NOMO-1 treated with DMSO at 0.1 percent for 48 hours (cell line): ENCODE measurements around the gene PTCSC3.

Source experiments
- DNase-seq: peaks from one replicate; lab custom pipeline; 2025; ENCODE audit not compliant: unreplicated experiment; lab: John Stamatoyannopoulos, UW

Gene PTCSC3

DNA sequence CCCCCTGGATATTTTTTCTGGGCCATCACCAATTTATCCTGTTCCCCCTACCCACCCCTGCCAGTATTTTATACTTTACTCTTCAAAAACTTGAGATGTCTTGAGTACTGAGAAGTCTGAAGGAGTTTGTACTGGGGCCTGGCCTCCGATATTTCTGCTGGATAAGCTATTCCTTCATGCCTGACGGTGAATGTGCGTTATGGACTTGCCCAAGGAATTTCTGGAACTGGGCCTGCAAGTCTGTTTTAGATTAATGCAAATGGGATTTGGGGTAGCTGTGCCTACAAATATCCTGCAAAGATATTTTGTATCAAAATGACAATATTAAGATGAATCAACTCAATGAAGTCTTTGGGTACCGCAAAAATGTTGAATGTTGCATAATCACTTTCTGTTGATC is at the start of gene PTCSC3:
Gene PTCSC3, minus strand, starts transcription at position 199 of the 400 bp plus-strand sequence.
- DNase-seq: no peak

DNA sequence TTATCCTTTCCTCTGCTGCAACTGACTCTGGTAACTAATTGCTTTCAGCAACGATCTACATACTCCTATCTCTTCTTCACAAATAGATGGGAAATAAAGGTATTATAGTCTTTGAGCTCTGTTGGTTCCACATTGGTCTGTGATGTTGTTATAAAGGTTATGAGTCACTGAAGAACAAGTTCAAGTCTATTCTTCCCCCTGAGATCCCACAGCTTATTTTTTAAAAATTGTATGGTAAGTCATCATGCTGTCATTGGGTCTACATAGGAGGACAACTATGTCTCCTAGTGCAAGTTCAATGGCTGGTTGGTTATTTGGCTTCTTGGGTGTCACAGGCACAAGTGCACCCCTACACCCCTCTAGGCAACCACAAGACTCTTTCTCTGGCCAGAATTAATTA is 49.6 kb upstream of the PTCSC3 start:
- no peak for DNase-seq

GRCh38 chr14:36224176-36224575 is 47.7 kb upstream of the PTCSC3 start:
- DNase-seq: no peak

GRCh38 chr14:36223558-36223957 is 47.0 kb upstream of the PTCSC3 start:
- no peak for DNase-seq

GRCh38 chr14:36222952-36223468 is 46.5 kb upstream of the PTCSC3 start:
- no peak for DNase-seq

- DNase-seq: no peak
Observed at GRCh38 chr14:36222337-36222736, 45.8 kb upstream of the PTCSC3 start.

- DNase-seq: no peak
Observed at GRCh38 chr14:36221112-36221511, 44.6 kb upstream of the PTCSC3 start.

GRCh38 chr14:36217732-36218131 is 41.2 kb upstream of the PTCSC3 start:
- no peak for DNase-seq

DNA sequence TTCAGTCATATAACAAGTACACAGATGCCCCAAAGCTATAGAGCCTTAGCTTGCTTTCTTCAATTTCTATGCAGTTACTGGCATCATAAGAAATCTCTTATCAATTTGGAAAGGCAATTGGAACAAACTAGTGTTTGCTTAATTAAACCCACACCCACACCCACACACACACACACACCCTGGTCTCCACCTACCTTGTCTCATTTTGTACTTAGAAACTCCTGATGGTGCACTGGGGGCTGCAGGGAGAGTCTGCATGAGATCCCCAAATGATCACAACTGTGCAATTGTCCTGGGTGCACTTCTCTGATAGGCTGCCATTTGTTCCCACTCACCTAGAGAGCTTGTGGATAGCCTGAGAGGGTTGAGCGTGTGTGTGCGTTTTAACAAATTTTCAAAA is 40.5 kb upstream of the PTCSC3 start:
- no peak for DNase-seq

DNA sequence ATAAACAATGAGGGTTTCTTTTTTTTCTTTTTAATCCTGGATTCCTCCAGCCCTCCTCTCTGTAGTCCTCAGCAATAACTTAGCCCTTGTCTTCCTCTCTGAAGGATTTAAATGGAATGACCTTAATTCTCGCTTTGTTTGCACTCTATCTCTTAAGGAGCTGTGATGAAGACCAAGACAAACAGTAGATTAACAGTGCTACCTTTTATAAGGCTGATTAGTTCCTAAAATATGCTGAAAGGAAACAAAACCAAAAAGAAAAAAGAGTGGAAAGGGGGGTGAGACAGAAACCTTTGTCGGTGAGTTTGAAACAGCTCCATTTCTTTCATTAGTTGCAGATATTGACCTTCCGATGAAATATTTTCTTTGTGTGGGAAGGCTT is 38.7 kb upstream of the PTCSC3 start:
- no peak for DNase-seq

DNA sequence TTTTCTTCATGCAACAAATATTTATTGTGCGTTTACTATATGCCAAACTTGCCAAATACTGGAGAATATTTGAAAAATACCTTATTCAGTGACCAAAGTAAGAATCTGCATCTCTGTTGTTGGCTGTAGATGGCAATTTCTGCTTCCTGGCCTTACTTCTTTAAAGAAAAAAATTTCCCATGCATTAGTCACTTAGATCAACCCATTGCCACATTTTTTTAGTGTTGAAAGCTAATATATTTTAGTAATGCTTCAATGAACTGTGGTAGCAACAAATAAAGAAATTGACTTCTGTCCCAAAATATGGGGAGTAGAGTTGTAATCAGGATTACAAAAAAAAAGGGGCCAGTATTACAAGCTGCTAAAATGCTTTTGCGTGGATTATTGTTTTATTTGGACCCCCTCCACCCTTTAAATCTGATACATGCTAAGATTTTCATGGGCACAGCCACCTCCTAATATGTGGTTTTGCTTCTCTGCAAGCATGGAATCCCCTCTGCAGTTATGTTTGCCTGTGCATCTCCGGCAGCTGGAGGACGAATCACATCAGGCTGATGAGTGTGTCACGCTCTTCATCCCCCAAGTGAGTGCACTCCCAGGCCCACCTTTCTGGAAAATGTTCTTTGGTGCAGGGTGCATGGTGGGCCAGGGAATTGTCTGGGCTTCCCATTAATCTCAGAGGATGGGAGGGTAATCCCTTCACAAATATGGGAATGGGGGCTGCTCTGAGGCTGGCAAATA is 38.1 kb upstream of the PTCSC3 start:
- DNase-seq: no peak

- DNase-seq: no peak
Observed at GRCh38 chr14:36212987-36213386, 36.5 kb upstream of the PTCSC3 start.

DNA sequence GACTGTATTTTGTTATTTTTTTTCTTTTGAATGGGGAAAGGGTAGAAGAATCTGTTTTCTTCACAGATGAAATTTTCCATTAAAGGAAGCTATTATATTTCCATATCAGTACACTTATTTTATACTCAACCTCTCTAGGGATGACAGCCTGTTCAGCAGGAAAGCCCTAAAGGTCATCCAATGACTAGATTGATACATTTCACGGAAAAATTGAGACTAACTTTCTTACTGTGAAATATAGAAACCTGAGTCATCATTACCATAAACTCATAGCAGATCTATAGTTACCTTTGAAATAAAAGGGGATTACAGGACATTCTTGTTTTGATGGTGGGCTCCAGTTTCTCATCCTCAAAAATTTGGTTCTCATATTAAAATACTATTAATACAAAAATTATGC is 36.1 kb upstream of the PTCSC3 start:
- DNase-seq: no peak

DNA sequence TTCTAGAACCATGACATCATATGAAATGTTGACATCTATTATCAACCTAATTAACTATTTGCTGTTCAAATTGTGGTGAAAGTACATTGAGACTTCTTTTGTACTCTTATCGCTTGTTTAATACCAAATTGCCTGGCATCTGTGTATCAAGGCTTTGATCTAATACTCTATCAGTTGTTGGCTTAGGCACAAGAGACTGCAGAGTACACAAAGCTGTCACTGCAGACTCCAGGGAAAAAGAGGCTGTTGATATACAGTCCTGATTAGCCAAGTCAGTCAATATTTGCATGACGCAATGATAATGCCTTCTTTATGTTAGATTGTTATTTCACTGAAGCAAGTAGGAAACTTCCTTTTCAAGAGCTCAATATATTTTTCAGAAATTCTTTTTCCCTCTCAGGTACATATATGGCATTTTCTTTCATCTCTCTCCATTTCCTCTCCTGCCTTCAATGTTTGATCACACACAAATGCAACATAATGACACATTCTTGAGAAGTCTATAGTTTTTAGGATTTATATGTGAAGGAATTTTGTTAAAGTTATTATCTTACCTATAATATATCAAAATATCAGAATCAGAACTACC is 32.3 kb upstream of the PTCSC3 start:
- no peak for DNase-seq

GRCh38 chr14:36207500-36207899 is 31.0 kb upstream of the PTCSC3 start:
- no peak for DNase-seq

- DNase-seq: no peak
Observed at GRCh38 chr14:36204461-36205073, 28.0 kb upstream of the PTCSC3 start.

DNA sequence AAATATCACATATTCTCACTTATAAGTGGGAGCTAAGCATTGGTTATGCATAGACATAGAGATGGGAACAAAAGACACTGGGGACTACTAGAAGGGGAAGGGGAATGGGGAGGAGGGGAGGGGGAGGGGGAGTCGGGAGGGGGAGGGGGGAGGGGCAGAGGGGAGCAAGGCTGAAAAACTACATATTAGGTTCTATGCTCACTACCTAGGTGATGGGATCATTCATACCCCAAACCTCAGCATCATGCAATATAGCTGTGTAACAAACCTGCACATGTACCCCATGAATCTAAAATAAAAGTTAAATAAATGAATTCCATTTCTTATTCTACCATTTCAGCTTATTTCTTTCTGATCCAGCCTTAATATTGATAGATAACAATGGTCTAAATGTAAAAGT is 21.9 kb upstream of the PTCSC3 start:
- DNase-seq: no peak

GRCh38 chr14:36194663-36195062 is 18.1 kb upstream of the PTCSC3 start:
- DNase-seq: no peak

DNA sequence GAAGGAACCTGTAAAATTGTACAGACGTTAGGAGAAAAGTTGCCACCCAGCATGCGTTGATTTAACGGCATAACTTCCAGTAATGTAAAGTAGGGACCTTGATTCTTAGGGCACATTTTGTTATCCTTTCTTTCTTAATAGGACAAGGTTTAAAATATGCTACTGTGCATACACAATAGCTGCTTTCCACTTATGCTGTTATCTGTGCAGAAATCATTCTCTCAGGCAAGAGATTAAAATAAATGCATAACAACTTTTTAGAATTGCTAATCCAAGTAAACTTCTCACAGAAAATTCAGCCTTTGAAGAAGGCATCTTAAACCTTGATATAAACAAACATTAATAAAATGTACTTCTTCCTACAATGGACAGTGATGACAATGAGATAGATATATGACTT is 16.0 kb upstream of the PTCSC3 start:
- DNase-seq: no peak

- no peak for DNase-seq
Observed at GRCh38 chr14:36183402-36183801, 6.9 kb upstream of the PTCSC3 start.

- no peak for DNase-seq
Observed at GRCh38 chr14:36181417-36181816, 4.9 kb upstream of the PTCSC3 start.

DNA sequence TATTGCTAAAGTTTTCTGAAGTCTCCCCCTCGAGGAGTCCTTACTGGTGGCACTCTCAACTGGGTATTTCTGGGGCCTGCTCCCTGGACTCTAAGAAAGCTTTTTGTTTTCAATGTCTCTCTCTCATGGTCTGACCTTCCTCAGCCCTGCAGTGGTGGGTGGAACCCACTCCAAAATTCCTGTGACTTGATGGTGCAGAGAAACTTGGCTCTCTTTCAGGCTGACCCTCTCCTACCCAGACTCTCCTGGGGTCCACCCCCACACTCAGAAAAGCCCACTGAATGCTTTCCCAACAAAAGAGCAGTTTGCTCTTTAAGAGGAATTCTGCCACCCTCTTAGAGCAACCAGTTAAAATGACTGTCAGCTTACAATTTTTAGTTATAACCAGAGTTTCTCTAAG is 967 bp upstream of the PTCSC3 start:
- no peak for DNase-seq
